Jurkat, Clone E6-1 (cell line): Measurements from ENCODE around the gene FBRSL1.

Experiments
- DNase-seq: peaks from one replicate; pipeline ENCODE4 v3.0.0-alpha.2; 2011; ENCODE audit warnings: low read depth, low spot score
- H3K4me3 ChIP-seq: 2 replicates; pipeline ENCODE4 v1.5.1; 2011; ENCODE audit warnings: mild to moderate bottlenecking, low read length, control low read depth, moderate library complexity

FBRSL1 gene

DNA sequence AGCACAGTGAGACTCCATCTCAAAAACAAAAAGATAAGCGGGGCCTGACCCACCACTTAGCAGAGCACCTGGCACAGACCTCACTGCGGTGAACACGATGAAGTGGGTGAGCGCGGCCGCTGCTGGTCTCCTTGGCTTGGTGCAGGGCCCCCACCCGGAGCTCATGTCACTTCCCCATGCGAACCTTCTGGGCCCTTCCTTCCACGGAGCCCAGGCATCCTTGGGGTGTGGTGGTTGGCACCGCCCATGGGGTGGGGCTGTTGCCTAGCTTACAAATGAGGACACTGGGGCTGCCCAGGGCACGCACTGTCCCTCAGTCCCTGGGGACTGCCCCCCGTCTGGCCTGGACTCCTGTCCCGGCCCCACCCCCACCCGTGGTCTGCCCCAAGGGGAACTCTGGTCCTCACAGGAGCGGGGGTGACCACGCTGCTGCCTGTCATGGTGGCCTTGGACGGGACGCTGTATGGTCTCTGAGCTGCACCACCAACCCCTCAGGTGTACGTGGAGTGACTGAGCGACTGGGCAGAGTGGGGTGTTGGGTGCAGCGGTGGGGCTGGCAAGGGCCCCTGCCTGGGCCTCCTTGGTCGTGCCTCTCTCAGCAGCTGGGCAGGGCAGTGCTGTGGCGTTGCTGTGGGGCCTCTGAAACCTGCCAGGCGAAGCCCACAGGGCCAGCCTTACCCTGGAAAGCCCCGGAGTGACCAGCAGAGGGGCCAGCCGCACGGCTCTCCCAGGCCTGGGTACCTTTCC, 15.3 kb downstream of the FBRSL1 start:
- no peak overlapping the region for H3K4me3 ChIP-seq
- DNase-seq = no peak

DNA sequence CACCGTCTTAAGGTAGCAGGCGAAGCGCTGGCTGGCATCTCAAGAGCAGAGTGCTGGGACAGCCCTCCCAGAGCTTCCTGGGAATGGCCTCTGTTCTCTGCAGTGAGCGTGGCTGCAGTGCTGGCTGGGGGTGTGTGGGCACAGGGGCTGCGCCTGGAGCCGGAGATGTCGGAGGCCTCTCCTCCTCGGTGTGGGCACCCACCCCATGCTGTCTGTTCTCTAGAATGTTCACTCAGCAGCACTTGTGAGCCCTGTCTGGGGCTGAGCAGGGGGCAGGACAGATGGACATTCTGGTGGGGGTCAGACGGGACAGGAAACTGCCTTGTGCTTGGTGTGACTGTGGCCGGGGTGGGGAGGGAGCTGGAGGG, 15.9 kb downstream of the FBRSL1 start:
- no peak overlapping the region for H3K4me3 ChIP-seq

DNA sequence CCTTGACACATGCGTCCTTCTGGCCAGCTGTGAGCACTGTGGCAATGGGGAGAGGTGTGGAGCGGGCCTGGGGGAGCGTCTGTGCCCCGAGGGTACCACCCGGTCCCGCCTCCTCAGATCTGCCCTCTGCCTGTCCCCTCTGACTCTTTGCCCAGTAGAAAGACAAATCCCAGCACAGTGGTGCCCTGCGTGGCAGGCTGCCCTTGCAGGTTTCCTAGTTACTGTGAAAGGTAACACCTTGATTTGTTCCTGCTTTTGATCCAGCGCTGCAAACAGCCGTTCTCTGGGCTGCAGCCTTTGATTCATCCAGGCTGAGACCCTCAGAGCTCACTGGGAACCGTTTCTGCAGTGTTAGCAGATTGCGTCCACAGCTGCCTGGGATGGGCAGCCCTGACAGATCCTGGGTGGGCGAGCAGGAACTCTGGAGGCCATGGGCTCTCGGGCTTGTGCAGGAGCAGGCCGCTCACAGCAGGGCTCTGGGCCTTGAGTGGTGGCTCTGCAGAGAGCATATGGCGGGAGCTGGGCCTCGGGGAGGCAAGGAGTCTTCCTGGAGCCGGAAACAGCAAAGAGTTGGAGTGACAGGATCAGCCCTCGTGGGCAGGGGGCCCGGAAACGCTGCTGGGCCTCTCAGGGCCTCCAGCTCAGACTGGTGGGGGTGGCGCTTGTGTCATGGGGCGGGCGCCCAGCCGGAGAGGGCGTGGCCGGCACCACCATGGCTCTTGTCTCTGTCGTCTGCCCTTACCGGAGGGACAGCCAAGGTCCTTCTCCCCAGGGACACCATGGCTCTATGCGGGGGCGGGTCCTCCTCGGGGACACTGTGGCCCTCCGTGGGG, 16.6 kb downstream of the FBRSL1 start:
- DNase-seq = no peak
- H3K4me3 ChIP-seq = no peak overlapping the region

More for the DNA sequence above, 15.9 kb downstream of the FBRSL1 start:
- no peak for DNase-seq

DNA sequence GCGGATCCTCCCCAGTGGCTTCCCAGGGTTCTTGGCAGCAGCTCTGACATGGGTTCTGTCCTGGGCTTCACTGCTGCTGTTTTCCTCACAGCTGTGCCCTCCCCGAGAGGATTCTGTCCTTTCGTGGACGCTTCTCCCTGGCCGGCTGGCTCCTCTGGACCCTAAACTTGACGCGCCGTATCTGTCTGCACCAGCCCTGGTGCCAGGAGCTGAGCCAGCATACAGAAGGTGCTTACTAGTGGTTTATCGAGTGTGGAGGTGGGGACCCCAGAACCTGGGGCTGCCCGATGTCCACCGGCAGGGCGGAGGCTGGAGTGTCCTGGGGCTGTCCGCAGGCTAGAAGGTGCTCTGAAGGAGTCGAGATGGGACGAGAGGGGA, 17.2 kb downstream of the FBRSL1 start:
- no peak for DNase-seq
- H3K4me3 ChIP-seq = no peak overlapping the region

DNA sequence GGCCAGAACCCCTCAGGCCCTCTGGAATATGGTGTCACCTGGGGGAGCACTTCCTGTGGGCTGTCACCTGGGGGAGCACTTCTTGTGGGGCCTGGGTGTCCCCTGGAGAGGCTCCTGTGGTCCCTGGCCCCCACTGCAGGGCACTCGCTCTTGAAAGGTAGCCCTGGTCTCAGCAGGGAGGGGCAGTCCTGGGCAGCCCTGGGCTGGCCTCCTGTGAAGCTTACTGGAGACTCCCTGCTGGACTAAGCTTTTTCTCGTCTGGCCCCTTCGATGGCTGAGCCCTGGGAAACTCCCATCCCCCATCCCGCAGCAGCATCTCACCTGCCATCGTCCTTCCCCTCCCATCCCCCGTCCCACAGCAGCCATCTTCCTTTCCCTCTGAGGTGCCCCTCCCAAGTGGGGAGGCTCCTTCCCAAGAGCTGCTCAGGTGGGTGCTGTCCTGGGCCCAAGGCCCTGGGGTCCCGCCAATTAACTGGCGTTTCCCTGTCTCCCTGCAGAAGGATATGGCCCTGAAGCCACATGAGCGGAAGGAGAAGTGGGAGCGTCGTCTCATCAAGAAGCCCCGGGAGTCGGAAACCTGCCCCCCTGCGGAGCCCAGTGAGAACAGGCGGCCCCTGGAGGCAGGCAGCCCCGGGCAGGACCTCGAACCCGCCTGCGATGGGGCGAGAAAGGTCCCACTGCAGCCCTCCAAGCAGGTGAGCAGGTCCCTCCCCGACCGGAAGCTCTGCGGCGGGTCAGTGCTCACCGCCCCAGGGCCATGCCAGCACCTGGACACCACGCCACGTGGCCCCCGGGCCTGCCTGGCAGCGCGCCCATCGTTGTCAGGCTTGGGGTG, 17.9 kb downstream of the FBRSL1 start:
- DNase-seq = no peak
- no peak overlapping the region for H3K4me3 ChIP-seq

DNA sequence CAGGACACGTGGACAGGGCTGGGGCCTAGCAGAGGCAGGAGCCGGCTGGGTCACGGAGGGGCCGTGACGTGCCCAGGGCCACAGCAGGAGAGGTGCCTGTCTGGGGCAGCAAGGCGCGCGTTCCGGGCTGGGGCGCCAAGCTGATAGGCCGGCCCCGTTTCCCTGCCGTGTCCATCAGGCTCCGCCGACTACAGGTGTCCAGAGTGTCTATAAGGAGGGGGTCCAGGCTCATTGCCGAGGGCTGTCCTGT, 18.5 kb downstream of the FBRSL1 start:
- DNase-seq = no peak
- H3K4me3 ChIP-seq = no peak overlapping the region

DNA sequence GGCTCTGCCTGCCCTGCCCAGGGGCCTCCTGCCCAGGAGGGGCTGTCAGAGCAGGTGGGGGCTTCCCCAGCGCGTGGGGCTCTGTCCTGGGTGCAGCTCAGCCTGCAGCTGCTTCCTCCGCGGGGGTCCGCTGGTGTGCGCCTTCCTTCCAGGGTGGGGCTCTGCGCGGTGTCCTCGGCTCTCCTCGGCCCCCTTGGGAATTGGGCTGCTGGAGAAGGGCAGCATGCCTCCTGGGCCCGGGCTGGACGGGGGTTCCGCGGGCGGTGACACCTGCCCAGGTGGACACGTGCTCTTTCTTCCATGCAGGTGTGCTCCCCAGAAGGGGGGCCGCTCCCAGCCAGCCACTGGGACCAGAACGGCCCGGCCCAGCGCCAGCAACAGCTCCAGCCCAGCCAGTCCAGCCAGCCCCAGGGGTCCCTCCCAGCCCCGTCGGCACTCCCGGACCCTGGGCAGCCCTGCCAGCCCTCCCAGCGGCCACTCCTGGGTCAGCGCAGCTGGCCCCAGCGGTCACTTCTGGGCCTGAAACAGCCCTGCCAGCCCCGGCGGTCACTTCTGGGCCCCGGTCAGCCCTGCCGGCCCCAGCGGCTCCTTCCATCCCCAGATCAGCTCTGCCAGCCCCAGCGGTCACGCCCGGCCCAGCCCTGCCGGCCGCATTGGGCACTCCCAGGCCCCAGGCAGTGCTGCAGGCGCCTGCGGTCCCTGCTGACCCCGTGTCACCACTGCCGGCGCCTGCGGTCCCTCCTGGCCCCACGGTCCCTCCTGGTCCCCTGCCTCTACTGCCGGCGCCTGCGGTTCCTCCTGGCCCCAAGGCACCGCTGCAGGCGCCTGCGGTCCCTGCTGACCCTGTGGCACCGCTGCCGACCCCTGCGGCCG, 19.1 kb downstream of the FBRSL1 start:
- DNase-seq = no peak
- H3K4me3 ChIP-seq = no peak overlapping the region

DNA sequence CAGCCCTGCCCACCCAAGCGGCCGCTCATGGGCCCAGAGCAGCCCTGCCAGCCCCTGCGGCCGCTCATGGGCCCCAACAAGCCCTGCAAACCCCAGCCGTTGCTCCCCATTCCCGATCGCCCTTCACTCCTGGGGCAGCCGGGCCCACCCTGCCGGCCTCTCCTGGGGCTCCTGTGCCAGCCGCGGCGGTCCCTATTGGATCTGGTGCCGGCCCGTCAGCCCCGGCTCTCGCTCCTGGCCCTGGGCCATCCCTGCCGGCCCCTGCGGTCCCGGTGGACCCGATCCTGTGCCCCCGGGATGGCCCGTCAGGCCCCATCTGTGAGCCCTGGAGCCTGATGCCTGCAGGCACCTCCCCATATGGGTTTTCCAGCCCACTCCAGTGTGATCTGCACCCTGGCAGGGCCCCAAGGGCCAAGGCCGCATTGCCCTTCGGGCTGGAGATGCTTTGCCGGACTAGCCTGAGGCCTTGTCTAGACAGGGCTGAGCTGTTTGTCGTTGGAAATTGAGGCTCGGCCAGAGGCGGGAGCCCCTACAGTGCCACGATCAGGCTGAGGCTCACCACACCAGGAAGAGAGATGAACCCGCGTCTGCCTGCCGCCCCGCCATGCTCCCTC, 20.3 kb downstream of the FBRSL1 start:
- DNase-seq = no peak
- H3K4me3 ChIP-seq = no peak overlapping the region

DNA sequence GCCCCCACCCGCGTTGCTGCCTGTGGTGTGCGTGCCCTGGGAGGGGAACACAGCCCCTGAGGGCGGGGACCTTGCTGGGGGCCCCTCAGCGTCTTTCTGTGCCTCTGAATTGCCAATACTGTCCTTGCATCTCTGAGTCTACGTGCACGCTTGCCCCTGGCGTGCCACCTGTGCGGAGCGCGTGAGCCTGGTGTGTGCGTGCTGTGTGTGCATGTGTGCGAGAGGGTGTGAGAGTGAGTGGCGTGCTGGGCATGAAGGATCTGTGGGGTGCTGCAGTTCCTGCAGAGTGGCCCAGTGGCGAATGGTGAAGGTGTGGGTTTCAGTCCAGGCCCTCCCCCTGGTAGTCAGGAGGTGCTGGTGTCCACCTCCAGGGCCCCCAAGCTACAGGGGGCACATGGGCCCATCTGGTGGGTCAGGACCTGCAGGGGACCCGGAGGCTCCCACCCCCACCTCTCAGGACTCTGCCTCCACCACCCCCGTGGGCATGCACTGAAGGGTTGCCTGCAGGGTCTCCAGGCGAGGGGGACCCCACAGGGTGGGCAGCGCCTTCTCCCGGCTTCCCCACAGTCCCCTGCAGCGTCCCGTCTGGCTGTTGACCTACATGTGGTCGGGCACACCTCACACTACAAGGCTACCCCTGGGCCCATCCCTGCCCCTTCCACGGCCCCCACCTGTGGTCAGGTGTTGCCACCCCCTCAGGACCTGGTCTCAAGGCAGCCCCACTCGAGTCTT, 21.0 kb downstream of the FBRSL1 start:
- no peak overlapping the region for H3K4me3 ChIP-seq
- no peak for DNase-seq

DNA sequence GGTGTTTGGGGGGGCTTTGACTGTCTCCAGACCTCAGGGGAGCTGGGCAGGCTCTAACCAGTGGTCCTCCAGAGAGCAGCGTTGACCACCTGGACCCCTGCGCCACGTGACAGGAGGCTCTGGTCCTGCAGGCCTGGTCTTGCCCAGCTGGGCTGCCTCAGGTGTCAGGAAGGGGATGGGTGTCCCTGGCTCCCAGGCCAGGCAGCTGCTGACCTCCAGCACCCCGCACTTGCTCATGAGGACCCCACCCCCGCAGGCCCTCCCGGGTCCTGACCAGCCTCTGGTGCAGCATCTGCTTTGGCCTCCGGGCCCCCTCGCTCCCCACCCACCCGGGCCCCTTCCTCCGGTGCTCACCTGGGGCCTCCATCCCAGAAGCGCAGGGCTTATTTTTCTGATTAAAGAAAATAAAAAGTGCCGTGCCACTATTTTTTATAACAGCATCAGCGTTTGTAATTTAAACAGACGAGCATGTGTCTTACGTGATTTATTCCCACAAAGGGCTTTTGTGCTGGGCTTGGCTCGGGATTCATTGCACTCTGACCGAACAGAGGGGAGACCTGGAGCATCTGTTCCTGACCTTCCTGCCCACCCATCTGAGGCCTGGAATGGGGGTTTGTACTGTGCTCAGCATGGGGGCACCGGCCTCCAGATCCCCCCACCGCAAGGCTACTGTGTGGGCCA, 21.7 kb downstream of the FBRSL1 start:
- H3K4me3 ChIP-seq = no peak overlapping the region
- DNase-seq = no peak

DNA sequence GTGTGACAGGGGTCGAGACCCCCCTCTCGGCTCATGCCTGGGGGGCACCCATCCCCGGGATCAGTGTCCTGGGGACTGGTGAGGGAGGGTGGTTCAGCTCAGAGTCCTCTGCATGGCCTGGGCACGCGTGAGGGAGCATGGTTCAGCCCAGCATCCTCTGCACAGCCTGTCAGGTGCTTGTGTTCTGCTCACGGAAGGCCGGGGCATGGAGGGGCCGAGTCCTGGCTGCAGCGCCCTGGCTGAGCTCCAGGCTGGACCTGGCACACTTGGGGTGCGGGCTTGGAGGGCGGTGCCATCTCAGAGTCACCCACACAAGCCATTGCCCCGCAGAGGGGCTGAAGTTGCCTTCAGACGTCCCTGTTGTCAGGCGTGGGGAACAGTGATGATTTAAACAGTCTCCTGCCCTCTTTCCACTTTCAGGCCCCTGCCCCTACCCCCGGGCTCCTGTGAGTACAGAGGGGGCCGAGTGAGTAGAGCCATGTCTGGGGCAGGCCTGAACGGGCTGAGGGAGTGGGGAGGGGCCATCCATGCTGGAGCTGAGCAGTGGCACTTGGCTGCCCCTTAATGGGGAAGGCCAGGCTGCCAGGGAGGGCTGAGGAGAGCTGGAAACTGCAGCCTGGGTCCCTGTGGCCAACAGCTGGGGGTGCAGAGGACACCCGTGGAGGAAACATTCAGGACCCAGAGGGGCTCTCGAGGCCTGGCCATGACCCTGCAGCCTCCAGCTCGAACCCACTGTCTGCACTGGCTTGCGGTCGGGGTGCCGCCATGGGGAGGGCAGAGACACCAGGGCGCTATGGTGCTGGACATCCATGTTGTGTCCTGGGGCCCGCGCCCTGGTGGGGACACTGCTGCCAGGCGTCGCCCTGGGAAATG, 22.5 kb downstream of the FBRSL1 start:
- no peak for DNase-seq
- no peak overlapping the region for H3K4me3 ChIP-seq

DNA sequence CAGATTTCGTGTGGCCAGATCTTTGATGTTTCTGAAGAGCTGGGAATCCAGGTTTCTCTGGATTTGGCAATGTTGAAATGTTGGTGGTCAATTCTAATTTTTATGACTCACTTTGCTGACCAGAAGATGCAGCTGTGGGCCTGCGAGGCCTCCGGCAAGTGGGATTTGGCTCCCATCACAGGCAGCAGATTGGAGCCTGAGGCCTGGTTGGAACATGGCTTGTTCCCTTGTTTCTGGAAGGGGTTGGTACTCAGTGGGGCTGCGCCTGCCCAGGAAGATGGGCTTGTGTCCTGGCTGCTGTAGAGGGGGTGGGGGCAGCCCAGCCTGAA, 23.1 kb downstream of the FBRSL1 start:
- H3K4me3 ChIP-seq = no peak overlapping the region
- DNase-seq = no peak

DNA sequence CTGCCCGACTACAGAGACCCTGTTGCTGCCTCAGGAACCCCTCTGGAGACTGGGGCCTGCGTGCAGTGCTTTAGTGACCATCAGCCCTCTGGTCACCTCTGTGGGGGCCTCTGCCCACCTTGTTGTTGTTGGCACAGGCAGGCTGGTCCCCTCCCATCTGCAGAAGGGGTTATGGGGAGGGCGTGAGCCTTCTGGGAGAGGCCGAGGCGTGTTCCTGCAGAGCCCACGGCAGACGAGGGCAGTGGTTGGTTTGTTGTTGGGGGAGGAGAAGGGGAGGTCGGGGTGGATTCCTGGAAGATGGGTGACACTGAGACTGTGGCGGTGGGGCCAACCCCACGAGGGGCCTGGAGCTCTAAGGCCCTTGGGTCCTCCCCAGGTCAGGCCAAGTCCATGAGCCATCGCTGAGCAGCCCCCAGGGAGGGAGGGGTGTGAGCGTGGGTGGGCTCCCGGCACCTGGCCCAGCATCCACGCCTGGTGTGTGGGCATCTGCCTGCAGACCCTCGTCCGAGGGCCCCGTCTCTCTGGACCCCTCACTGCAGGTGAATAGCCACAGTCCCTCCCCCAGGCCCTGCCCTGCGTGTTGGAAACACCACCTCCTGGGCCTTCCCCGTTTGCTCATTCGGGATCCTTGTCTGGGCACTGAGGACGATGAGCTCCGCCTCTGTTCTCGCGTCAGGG, 23.6 kb downstream of the FBRSL1 start:
- no peak for DNase-seq
- no peak overlapping the region for H3K4me3 ChIP-seq

DNA sequence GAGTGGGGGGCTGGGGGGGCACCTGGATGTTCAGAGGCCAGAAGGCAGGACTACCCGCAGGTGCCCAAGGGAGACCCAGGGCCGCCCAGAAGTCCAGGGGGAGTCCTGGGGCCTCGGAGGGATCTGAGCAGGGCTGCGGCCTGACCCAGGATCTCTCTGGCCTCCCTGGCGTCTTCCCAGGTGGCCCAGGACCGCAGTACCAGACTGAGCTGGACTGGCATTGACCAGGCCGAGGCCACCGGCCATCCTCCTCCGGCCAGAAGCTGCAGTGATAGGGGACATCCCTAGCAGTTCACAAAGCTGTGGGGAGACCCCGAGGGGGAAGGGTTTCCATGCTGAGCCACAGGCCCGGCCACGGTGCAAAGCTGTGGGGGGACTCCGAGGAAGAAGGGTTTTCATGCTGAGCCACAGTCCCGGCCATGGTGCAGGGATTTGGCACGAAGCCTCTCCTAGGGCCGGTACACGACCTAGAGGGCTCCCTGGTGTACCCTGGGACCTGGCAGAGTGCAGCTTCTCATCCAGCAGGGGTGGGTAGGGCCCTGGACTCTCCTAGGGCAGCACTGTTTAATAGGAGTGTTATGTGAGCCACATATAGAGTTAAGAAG, 24.4 kb downstream of the FBRSL1 start:
- DNase-seq = no peak
- H3K4me3 ChIP-seq = no peak overlapping the region

DNA sequence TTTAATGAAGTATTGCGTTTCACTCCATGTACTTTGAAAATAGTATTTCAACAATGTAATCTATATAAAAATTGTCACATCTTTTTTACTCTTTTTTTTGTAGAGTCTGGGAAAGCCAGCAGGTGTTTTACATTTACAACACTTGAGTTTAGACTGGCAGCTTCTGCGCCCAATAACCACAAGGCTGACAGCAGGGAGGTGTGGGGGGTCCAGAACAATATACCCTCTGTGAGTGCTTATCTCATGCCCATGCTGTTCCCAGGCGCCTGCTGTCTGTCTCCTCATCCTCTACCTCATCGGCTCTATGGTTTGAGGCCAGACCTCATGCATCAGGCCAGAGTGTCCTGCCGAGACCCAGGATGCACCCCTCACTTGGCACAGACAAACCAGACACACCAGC, 24.9 kb downstream of the FBRSL1 start:
- H3K4me3 ChIP-seq = no peak overlapping the region
- DNase-seq = no peak
